NCI-H146 treated with DMSO at 0.1 percent for 48 hours (cell line): ENCODE results near the gene CRYBG1.

ENCODE experiments used
- DNase-seq: peaks from one replicate; lab custom pipeline; 2025; ENCODE audit not compliant: unreplicated experiment; lab: John Stamatoyannopoulos, UW

Gene CRYBG1

DNA sequence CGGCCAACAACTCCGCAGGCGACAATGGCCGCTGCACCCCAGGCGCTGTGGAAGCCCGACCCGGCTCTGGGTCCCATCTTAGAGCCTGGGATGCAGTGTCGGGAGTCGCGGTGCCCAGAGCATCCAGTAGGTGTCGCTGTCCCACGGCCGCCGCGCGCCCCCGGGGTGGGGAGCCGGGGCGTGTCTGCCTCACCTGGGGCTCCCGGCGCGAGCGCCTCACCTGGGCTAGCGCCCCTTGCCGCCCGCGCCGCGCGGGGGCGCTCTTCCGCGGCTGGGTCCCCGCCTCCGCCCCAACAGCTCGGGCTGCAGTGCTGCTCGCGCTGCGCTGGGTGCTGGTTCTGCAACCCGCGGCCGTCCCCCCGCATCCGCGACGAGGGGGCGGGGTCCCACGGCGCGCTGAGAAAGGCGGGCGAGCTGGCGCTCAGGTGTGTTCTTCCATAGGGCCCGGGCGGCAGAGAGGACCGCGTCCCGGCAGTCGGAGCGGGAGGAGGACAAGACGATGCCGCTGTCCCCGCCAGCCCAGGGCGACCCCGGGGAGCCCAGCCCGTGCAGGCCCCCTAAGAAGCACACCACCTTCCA is at the start of gene CRYBG1:
Gene CRYBG1 (plus strand): TSS at position 308 of the 579 bp plus-strand sequence. CDS start 192 bp downstream, at position 500.
- peak; percentile 83 for DNase-seq

- DNase-seq = no peak
Observed at GRCh38 chr6:106315765-106316374, 44.6 kb upstream of the CRYBG1 start.

DNA sequence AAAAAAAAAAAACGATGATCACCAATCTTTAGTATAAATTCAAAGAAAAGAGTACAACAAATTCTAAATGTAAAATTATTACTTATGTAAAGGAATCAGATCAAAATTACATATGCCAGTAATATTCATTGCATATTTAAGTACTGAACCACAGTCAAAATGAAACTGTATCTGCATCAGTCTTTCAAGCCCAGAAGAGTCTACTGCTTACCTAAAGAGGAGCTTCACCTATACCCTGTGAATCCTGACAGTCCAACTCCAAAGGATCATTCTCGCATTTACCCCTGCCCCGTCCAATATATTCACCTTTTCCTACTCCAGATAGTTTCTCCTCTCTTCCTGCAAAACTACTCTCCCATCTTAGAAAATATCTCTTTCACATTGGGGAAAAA is 44.1 kb upstream of the CRYBG1 start:
- DNase-seq = no peak

- DNase-seq = no peak
Observed at GRCh38 chr6:106318061-106318460, 42.5 kb upstream of the CRYBG1 start.

DNA sequence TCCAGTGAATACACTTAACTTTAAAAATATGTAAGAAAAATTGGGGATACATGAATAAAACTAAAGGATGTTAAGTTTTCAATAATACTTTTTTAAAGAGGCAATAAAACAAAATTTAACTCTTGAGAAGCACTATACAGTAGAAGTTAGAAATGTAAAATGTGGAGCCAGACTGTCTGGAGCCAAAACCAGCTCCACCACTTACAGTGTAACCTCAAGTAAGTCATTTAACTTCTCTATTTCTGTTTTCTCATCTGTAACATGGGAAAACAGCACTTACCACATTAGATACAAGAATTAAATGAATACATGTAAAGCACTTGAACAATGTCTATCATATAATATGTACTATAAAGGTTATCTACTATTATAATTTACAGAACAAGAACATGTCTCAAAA is 41.7 kb upstream of the CRYBG1 start:
- DNase-seq = no peak

DNA sequence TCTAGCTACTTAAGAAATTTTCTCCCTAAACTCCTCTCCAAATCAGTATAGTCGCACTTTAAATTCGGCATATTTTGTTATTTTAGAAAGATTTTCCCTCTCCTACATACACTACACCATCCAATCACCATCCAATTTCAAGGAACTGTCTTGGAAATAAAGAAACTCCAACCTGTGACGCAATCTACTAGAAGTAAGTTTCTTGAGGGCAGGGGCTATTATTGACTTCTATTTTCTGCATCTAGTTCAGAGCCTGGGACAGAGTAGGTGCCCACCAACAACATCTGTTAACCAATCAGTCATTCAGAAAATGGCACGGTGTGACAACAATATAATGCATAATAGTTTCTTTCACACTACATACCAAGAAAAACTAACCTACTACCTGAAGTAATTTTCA is 38.6 kb upstream of the CRYBG1 start:
- DNase-seq = no peak

GRCh38 chr6:106324726-106325335 is 35.7 kb upstream of the CRYBG1 start:
- no peak for DNase-seq

DNA sequence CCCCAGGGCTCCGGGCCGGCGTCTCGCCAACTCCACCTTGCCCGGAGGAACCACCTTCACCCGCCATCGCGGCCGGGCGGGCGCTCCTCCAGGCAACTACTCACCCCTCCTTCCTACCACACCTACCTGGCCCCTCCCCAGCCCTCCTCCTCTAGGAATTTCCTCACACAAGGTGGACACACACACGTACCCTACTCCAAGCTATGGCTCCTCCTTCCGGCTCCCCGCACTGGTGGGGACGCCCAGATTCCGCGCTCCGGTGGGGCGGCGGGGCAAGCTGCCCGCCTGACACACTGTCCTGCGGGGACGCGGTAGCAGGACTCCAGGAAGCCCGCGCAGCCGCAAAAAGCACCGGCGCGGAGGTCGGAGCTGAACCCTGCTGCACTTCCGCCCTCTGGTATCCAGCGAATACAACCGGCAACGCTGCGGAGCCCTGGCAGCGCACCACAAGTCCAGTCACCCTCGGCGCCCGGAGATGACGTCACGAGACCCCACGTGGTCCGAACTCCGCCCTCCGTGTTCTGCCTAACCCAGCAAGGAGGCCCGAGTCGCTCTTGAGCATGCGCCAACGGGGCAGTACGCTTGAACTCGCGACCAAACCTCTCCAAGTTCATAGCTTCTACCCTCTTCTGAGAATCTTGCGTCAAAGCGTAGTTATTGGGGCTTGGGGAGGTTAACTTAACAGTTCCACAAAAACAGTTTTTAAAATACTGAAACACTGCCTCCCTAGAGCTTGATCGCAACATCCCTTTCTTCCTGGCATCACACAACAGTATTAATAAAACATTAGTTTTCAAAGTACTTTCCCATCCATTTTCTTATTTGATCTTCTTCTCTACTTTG is 35.0 kb upstream of the CRYBG1 start, which contains the start of gene ATG5:
Gene ATG5 (minus strand): TSS at position 425 of the 843 bp plus-strand sequence. CDS start 9,552 bp downstream, outside the sequence.
- DNase-seq = peak; percentile 96

GRCh38 chr6:106334646-106335448 is 25.7 kb upstream of the CRYBG1 start:
- peak; percentile 53 for DNase-seq

- DNase-seq = peak; percentile 73
Observed at GRCh38 chr6:106339334-106340029, 21.0 kb upstream of the CRYBG1 start.

DNA sequence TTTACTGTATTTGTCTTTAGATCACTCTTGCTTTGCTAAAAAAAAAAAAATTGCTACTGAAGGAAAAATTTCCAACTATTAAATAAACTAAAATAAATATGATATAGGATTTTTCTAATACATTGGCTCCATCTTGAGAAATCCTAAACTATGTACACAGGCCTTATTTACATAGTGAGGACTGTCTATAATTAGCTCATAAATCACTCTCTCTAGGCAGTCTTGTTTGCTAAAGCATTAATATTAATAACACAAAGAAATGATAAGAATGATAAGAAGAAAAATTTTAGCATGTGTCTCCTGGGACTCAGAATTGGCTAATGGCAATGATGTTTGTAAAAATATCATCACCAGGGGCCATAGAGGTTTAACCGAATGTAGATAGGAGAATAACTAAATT is 13.3 kb upstream of the CRYBG1 start:
- DNase-seq = peak; percentile 90

DNA sequence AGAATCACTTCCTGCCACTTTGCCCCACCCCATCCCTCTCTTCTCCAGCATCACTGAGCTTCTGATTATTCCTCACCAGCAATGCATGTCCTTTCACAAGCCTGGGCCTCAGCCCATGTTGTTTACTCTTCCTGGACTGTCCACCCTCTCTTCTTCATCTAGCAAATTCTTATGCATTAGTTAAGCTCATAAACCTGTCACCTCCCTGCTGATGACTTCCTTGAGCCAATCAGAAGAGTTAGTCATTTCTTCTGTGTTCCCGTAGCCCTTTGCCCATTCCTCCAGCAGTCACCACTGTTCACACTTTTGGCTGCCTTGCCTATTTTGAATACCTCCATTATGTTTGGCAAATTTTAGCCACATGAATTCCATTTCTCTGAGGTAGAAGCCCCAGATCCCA is 4.1 kb upstream of the CRYBG1 start:
- no peak for DNase-seq

GRCh38 chr6:106359959-106360409 is 533 bp upstream of the CRYBG1 start:
- DNase-seq = no peak

GRCh38 chr6:106360989-106361430 is 493 bp downstream of the CRYBG1 start:
- no peak for DNase-seq

- no peak for DNase-seq
Observed at GRCh38 chr6:106363401-106364138, 3.1 kb downstream of the CRYBG1 start.

DNA sequence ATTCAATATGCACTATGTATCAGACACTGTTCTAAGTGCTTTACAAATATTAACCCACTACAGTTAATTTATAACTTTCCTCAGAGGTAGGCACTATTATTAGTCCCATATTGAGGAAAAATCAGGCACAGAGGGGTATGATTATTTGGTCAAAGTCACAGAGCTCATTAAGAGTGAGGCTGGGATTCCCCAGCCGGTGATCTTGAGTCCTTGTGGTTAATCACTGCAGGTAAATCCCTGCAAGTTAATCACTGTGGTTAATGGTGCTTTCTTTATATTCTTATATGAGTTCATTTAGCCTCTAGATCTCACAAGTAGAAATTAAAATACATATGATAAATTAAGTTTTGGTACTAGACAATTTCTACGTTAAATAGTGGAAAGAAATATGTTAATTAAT is 9.2 kb downstream of the CRYBG1 start:
- no peak for DNase-seq

- no peak for DNase-seq
Observed at GRCh38 chr6:106370639-106371038, 10.1 kb downstream of the CRYBG1 start.

- no peak for DNase-seq
Observed at GRCh38 chr6:106372838-106373501, 12.5 kb downstream of the CRYBG1 start.
